Kidney glomerular epithelial cell (primary cell): ENCODE data around the gene SHISAL2B.
"Not testable (repeated sequence)": the region's sequence is repeated elsewhere in the genome, so short reads cannot be mapped to it uniquely, and the experiment has no call there.

Source experiments
- DNase-seq: peaks from one replicate; lab custom pipeline; 2025; lab: John Stamatoyannopoulos, UW

SHISAL2B gene

DNA sequence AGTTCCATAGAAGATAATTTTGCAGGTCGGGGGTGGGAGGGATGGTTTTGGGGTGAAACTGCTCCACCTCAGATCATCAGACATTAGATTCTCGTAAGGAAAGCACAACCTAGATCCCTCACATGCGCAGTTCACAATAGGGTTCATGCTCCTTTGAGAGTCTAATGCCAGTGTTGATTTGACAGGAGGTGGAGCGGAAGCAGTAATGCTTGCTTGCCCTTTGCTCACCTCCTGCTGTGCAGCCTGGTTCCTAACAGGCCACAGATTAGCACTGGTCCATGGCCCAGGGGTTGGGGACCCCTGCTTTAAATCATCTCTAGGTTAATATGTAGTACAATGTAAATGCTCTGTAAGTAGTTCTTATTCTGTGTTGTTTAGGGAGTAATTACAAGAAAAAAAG, 10.5 kb downstream of the SHISAL2B start:
- DNase-seq = no peak

DNA sequence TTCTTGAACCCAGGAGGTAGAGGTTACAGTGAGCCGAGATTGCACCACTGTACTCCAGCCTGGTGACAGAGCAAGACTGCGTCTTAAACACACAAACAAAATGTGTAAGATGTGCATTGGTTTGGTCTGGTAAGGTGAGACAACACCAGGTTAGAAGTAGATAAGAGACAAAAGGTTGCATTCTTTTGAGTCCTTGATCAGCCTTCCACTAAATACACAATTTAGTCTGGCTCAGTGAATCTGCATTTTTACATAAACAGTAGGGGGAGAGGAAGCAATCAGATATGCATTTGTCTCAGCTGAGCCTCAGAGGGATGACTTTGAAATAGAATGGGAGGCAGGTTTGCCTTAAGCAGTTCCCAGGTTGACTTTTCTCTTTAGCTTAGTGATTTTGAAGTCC, 15.8 kb downstream of the SHISAL2B start:
- not testable (repeated sequence) for DNase-seq

DNA sequence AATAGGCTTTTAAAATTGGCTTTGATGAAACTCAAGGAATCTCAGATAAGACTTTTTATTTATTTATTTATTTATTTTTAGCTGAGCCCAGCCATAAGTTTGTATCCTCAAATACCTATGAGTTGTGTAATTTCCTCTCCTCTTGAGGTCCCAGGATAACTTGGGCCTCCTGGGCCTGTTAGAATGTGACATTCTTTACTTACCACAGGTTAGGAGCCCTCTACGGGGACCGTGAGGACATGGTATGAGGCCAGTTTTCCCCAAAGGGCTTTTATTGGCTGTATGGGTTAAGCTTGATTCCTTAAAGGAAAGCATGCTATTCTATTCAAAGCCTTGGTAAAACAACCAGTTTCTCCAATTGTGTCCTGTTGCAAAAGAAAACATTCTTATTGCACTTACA, 16.9 kb downstream of the SHISAL2B start:
- no peak for DNase-seq

DNA sequence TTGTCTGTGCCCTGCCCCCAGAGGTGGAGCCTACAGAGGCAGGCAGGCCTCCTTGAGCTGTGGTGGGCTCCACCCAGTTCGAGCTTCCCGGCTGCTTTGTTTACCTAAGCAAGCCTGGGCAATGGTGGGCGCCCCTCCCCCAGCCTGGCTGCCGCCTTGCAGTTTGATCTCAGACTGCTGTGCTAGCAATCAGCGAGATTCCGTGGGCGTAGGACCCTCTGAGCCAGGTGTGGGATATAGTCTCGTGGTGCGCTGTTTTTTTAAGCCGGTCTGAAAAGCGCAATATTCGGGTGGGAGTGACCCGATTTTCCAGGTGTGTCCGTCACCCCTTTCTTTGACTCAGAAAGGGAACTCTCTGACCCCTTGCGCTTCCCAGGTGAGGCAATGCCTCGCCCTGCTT, 24.2 kb downstream of the SHISAL2B start:
- DNase-seq = not testable (repeated sequence)

DNA sequence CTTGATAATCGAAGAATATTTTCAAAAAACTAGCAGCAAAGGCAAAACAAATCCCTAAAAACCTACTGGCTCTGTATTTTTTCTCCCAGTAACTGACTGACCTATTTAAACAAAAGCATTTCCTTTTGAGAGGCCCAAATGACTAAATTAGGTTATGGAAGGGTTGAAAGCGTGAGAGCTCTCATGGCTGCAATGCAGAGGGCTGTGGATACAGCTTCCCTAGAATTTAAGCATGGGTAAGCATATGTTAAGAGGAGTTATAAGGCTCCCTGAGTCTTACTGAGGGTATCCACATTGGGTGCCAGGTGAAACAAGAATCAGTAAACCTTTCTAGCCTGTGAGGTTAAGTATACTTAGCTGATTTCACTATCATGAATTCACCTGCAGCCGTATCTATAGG, 32.3 kb downstream of the SHISAL2B start:
- no peak for DNase-seq

- DNase-seq = no peak
Observed at GRCh38 chr5:64727150-64727549, 36.8 kb downstream of the SHISAL2B start.

DNA sequence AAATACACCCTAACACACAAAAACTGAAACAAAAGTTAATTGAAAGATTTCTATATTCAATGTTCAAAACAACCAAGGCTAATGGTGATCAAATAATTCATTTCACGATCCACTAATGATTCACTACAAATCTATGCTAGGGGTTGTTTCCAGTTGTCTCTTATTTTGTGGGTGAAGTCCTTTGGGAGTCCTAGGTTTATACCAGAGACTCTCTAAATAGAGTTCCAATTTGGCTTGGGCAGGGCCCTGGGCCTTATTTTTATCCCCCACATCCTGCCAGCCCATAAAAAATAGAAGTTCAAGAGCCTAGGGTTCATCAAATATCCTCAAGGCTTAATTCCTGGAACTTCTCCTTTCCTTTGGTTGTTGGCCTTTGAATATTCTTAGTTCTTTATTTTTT, 52.1 kb downstream of the SHISAL2B start:
- no peak for DNase-seq

- no peak for DNase-seq
Observed at GRCh38 chr5:64742821-64743220, 52.5 kb downstream of the SHISAL2B start.

- no peak for DNase-seq
Observed at GRCh38 chr5:64744914-64745313, 54.6 kb downstream of the SHISAL2B start.

- DNase-seq = no peak
Observed at GRCh38 chr5:64746446-64746845, 56.1 kb downstream of the SHISAL2B start.

DNA sequence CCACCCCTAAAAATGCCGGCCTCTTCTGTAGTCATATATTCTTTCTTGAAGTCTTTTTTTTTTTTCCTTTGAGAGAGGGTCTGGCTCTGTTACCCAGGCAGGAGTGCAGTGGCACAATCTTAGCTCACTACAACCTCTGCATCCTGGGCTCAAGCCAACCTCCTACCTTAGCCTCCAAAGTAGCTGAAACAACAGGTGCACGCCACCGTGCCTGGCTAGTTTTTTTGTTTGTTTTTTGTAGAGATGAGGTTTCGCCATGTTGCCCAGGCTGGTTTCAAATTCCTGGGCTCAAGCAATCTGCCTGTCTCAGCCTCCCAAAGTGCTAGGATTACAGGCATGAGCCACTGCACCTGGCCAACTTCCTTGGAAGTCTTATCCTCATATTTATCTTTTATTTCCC, 59.1 kb downstream of the SHISAL2B start:
- no peak for DNase-seq

DNA sequence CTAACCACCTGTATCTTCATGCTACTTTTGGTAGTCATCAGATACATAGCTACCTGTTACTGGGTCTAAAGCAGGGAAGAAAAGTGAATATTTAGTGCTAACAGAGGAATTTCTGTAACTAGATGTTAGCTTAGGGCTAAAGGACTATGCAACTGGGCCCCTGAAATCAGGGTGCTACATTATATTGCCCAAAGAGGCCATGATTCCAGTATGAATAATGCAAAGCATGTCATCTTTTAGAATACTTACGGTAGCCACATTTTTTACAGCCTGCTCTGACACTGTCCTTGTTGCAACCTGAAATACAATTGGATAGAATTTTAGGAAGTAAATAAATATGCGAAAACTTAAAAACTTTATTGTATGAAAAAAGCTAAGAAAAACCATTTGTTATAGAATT, 63.8 kb downstream of the SHISAL2B start:
- DNase-seq = no peak

- DNase-seq = no peak
Observed at GRCh38 chr5:64758901-64759300, 68.6 kb downstream of the SHISAL2B start.

DNA sequence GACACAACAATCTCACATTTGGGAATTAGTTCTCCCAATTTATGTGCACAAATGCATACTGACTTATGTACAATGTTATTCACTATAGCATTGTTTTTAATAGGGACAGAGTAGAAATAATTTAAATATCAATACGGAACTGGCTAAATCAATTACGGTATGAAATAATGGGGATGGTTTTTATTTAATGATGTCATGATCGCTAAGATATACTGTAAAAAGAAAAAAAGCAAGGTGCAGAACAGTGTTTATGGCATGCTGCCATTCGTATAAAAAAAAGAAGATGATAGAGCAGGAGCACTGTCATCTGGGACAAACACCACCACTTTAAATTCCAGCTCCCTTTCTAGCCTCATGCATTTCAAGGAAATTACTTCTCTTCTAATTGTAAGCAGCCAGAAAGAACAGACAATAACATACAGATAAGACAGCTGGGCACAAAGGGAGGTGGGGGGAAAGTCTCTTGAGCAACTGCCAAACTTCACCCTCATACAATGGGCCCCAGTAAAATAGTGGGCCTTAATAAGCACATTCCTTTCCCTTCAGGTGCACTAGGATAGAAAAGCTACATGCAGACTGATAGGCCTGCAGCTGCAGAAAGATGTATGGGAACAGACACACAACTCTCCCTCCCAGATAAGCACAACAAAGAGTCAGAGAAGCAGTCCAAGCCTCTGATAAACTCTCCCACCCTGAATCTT, 69.8 kb downstream of the SHISAL2B start:
- no peak for DNase-seq

DNA sequence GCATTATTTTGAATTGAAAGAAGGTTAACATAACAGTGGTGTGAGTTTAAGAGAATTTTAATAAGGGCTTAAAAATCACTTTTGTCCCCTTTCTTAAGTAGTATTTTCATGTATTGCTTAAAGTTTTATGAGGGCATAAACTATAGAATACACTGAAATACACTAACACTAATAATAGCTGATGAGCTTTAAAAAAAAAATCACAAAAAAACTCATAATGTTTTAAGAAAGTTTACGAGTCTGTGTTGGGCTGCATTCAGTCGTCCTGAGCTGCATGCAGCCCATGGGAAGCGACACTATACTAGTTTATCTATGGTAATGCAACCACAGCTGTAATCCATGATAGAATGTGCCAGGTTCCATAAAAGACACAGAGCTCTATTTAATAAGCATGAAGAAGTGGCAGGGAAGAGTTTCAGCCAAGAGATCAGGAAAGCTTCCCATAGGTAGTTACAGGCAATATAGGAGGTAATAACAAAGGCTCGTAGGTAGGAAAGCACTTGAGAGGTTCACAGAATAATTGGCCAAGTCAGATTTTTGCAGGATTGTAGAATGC, 73.7 kb downstream of the SHISAL2B start:
- DNase-seq = no peak

DNA sequence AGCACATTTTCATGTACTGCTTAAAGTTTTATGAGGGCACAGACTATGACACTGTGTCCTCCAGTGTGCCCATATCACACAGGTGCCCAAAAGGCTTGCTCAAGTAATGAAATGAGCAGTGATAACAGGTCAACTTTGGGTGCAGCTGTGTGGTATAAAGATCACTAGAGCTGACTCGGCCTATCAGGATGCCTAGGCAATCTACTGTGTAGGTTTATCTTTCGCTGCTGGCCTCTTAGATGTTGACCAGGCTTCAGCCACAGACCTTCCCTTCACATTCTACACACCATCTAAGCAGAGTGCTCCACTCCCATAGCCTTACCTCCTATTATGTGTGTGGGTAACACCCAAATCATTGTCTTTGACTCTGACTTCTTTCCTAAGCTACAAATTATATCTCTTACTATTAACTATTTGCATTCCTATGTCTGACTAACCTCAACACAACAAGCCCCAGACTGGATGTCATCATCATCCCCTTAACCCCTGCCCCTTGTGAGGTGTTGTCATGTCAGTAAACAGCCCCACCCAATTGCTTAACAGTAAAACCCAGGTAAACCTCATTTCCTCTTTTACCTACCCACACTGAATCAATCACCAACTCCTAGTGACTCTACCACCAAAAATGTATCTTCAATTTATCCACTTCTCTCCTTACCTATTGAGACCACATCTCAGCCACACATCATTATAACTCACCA, 75.7 kb downstream of the SHISAL2B start:
- no peak for DNase-seq

DNA sequence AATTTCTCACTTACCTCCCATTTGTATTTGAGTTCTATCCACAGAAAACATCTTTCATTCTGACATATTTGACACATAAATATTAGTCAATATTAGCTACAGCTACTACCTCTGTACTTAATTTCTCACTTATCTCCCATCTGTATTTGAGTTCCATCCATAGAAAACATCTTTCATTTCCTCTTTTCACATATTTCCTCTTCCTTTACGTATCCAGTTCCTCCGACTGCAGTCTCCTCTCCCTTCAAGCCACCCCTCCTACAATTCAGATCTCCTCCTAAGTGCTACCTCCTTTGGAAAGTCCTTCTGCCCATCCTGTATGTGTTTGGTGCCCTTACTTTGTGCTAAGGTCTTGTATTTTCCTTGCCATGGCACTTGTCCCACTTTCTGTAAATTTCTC, 76.6 kb downstream of the SHISAL2B start:
- no peak for DNase-seq
